SHP77 treated with DMSO at 0.1 percent for 48 hours (cell line): ENCODE measurements around the gene RAB43.
"Not testable (repeated sequence)": the region's sequence is repeated elsewhere in the genome, so short reads cannot be mapped to it uniquely, and the experiment has no call there.

Experiments
- DNase-seq: peaks from one replicate; lab custom pipeline; 2025; lab: John Stamatoyannopoulos, UW

RAB43 gene

GRCh38 chr3:129095285-129095684 is 26.3 kb downstream of the RAB43 start:
- no peak for DNase-seq

- not testable (repeated sequence) for DNase-seq
Observed at GRCh38 chr3:129088312-129088711, 33.3 kb downstream of the RAB43 start.

GRCh38 chr3:129087904-129088303 is 33.7 kb downstream of the RAB43 start:
- not testable (repeated sequence) for DNase-seq

GRCh38 chr3:129087138-129087702 is 34.4 kb downstream of the RAB43 start:
- DNase-seq = no peak

- DNase-seq = no peak
Observed at GRCh38 chr3:129085818-129086217, 35.8 kb downstream of the RAB43 start.

GRCh38 chr3:129085165-129085715 is 36.4 kb downstream of the RAB43 start:
- no peak for DNase-seq

GRCh38 chr3:129084501-129084900 is 37.1 kb downstream of the RAB43 start:
- DNase-seq = no peak

GRCh38 chr3:129082026-129082425 is 39.6 kb downstream of the RAB43 start:
- DNase-seq = no peak

- DNase-seq = no peak
Observed at GRCh38 chr3:129081503-129081902, 40.1 kb downstream of the RAB43 start.

GRCh38 chr3:129078510-129078909 is 43.1 kb downstream of the RAB43 start:
- no peak for DNase-seq

GRCh38 chr3:129077222-129077621 is 44.4 kb downstream of the RAB43 start:
- DNase-seq = no peak

- DNase-seq = no peak
Observed at GRCh38 chr3:129070086-129070885, 51.3 kb downstream of the RAB43 start.

- DNase-seq = not testable (repeated sequence)
Observed at GRCh38 chr3:129069313-129070085, 52.1 kb downstream of the RAB43 start.

GRCh38 chr3:129068291-129068886 is 53.2 kb downstream of the RAB43 start:
- no peak for DNase-seq

GRCh38 chr3:129067719-129068118 is 53.9 kb downstream of the RAB43 start:
- DNase-seq = not testable (repeated sequence)

GRCh38 chr3:129065720-129066073 is 55.9 kb downstream of the RAB43 start:
- DNase-seq = no peak

- no peak for DNase-seq
Observed at GRCh38 chr3:129065016-129065719, 56.4 kb downstream of the RAB43 start.

GRCh38 chr3:129063841-129064482 is 57.6 kb downstream of the RAB43 start:
- no peak for DNase-seq

GRCh38 chr3:129063091-129063640 is 58.4 kb downstream of the RAB43 start:
- no peak for DNase-seq

GRCh38 chr3:129061888-129062834 is 59.4 kb downstream of the RAB43 start:
- no peak for DNase-seq
